Fibroblast of upper back skin (primary cell): Measurements from ENCODE around the gene CBLN3.

Source experiments
- DNase-seq: peaks from one replicate; pipeline ENCODE4 v3.0.0-alpha.2; 2013

CBLN3 gene

DNA sequence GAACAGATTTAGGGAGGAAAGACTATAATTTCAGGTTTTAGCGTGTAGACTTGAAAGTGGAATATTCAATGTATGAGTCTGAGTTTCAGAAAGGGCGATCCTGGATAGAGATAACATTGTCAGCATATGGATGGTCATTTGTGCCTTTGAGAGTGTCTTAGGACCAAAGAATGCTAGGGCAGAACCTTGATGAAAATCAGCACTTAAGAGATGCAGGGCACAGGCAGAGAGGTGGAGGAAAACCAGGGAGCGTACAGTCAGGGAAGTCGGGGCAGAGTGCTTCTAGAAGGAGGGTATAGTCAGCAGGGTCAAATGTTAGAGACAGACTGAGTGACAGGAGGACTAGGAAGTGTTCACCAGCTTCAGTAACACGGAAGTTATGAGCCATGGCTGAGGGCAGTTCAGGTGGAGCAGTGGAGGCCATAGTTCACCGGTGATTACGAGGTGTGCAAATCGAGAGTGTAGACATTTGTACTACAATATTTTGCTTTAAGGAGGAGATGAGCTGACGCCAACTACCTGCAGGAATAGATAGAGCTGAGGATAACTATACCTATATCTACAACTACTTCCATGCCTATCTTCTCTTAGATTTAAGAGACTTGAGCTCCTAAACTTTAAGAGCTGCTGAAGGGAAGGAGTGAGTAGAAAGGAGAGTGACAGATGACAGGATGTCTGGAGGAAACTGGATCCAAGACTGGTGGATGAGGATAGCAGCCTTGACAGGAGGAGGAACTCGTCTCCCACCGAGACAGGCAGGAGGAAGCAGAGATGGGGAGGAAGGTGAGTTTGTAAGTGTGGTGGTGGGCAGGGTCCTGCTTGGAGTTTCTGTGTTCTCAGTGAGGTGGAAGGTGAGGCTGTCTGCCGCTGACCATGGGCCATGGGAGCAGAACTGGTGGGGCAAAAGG, 6.5 kb downstream of the CBLN3 start:
- DNase-seq = no peak

DNA sequence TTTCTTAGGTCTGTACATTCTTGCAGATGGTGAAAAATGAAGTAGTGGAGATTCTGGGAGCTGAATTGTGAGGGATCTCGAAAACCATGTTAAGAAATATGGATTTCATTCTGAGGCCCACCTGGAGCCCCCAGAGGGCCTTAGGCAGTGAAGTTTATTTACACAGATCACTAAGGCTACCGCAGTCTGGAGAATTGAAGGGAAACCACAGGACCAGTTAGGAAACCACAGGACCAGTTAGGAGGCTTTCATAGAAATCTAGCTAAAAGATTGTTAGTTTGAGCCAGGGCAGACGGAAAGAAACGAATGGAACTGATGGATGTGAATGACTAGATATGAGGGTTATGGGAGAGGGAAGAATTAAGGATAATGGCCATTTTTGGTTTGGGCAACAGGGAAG, 7.2 kb downstream of the CBLN3 start:
- no peak for DNase-seq

DNA sequence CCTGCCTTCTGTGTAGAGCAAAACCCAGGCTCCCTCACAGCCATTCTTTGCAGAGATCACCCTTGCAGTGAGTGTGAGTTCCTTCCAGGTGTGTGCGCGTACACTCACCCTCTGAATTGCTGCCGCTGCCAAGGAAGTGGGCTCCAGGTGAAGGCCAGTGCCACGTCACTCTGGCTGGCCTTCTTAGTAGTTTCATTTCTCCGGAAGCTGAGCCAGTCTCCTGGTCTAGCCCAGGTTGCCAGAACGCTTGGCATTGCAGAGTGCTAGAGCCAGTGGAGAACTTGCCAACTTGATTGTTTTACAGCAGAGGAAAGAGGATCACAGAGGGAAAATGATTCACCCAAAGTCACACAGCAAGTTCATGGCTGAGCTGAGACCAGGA, 11.0 kb downstream of the CBLN3 start:
- DNase-seq = no peak

DNA sequence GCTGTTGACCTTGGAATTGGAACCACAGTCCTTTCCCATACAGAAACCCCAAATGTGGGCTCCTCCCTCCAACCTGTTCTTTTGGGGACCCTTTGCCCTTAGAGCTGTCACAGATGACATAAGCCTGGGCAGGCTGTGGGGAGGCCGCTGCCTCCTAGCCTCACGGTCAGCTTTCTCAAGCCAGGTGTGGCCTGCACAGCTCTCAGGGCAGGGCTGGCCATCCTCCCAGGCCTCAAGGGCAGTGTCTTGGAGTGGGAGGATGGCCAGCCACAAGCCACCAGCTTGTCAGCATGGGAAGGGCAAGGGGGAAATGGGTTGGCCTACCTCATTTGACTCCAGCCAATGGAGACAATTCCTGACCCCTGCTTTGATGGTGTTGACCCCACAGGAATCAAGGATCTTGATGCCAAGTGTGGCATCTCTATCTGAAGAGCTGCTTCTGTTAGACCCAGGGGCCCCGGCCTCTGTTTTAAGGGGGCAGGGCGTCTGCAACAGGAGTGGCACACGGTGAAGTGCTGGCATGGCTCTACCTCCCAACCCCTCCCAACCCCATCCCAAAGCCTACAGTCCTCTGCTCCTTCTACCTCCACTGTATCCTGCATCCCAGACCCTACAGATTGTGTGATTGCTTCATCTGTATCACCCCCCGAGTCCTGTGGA, 11.5 kb downstream of the CBLN3 start:
- no peak for DNase-seq

DNA sequence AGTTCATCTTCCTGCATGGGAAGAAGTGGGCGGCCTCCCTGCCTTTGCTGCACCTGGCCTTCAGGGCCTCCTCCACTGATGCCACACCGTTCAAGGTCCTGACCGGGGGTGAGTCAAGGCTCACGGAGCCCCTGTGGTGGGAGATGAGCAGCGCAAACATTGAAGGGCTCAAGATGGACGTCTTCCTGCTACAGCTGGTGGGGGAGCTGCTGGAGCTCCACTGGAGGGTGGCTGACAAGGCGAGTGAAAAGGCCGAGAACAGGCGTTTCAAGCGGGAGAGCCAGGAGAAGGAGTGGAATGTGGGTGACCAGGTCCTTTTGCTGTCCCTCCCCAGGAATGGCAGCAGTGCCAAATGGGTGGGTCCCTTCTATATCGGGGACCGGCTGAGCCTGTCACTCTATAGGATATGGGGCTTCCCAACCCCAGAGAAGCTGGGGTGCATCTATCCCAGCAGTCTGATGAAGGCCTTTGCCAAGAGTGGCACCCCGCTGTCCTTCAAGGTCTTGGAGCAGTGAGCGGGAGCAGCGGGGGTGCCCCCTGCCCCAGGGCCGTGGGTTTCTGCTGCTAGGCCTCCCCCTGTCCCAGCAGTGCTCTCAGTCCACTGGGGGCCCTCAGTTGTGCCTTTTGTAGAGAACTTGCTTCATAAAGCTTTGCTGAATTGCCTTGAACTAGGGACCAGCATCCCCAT, 12.4 kb downstream of the CBLN3 start:
- DNase-seq = no peak

DNA sequence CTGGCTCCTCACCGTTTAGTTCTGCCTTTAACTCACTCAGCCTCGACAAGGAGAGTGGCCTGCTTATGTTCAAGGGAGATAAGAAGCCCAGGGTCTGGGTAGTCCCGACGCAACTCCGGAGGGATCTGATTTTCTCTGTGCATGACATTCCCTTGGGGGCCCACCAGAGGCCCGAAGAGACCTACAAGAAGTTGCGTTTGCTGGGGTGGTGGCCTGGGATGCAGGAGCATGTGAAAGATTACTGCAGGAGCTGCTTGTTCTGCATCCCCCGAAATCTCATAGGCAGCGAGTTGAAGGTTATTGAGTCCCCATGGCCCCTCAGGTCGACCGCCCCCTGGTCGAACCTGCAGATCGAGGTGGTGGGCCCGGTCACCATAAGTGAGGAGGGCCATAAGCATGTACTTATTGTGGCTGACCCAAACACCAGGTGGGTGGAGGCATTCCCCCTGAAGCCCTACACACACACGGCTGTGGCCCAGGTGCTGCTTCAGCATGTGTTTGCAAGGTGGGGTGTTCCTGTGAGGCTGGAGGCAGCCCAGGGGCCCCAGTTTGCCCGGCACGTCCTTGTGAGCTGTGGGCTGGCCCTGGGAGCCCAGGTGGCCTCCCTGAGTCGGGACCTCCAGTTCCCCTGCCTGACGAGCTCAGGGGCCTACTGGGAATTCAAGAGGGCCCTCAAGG, 13.1 kb downstream of the CBLN3 start:
- DNase-seq = no peak

DNA sequence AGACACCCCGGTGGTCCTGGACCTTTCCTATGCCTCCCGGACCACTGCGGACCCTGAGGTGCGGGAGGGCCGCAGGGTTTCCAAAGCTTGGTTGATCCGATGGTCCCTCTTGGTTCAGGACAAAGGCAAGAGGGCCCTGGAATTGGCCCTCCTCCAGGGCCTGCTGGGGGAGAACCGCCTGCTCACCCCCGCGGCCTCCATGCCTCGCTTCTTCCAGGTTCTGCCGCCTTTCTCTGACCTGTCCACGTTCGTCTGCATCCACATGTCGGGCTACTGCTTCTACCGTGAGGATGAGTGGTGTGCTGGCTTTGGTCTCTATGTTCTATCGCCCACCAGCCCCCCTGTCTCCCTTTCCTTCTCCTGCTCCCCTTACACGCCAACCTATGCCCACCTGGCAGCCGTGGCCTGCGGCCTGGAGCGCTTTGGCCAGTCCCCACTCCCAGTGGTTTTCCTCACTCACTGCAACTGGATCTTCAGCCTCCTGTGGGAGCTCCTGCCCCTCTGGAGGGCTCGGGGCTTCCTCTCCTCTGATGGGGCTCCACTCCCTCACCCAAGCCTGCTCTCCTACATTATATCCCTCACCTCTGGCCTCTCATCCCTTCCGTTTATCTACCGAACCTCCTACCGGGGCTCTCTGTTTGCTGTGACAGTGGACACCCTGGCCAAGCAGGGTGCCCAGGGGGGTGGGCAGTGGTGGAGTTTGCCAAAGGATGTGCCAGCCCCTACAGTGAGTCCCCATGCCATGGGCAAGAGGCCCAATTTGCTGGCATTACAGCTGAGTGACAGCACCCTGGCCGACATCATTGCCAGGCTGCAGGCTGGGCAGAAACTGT, 13.8 kb downstream of the CBLN3 start:
- DNase-seq = no peak

DNA sequence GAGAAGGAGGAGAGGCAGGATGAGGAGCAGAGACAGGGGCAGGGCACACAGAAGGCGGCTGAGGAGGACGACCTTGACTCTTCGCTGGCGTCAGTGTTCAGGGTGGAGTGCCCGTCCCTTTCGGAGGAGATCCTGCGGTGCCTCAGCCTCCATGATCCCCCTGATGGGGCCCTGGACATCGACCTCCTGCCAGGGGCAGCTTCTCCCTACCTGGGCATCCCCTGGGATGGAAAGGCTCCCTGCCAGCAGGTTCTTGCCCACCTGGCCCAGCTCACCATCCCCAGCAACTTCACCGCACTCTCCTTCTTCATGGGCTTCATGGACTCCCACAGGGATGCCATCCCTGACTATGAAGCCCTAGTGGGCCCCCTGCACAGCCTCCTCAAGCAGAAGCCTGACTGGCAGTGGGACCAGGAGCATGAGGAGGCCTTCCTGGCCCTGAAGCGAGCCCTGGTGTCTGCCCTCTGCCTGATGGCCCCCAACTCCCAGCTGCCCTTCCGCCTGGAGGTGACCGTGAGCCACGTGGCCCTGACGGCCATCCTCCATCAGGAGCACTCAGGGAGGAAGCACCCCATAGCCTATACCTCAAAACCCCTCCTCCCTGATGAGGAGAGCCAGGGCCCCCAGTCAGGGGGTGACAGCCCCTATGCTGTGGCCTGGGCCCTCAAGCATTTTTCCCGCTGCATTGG, 14.6 kb downstream of the CBLN3 start:
- DNase-seq = no peak

DNA sequence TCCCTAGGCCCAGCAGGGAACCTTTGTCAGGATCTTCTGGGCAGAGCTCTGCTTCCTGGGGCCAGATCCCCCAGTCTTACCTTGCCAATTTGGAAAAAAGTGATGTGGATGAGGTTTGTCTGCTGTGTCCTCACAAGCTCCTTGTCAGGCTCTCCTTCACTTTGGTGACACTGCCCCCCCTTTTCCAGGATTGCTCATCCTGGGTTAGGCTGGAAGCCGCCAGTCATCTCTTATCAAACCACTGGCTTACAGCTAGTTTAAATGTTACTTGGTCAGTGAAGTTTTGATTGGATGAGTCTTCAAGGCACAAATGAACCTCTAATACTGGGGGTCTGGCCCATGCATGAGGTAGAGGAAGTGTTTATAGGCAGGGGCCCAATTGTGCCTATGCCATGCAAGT, 15.4 kb downstream of the CBLN3 start:
- DNase-seq = no peak

DNA sequence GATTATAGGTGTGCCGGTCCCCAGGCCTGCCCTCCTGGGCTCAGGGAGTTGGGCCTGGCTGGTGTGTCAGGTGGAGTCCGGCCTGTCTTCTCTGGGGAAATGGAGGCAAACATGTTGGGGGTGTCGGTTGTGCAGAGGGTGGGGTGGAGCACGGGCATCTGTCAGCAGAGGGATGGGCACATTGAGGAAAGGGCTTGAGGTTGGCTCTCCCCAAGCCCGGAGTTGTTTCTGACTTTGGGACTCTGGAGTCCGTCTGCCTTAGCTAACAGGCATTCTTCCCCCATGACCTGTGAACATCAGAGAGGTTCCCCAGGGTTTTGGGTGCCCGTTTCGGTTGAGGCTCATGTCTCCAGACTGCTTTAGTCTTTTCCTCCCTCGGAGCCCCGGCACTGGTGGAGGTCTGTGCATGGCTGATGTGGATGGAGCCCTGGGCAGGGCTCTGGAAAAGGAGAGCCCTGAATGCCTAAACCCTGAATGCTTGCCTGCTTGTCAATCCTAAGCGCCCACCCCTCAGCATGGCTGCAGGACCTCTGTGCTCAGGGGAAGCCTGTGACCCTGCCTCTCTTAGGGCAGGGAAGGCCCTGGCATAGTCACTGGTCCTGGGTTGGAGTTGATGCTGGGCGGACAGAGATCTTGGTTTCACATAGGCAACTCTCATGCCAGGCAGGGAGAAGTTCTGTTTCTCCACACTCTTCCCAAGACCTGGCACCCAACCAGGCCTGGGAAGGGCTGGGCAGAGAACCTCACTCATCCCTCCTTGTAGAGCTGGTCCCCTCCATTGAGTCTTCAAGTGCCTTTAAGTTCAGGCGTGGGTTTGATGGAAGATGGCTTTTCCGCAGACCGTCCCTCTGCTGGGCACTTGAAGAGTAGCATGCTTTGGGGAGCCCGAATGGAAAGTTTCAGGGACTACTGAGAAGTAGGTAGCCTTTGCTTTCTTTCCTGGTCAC, 17.8 kb downstream of the CBLN3 start:
- peak; percentile 51 for DNase-seq

DNA sequence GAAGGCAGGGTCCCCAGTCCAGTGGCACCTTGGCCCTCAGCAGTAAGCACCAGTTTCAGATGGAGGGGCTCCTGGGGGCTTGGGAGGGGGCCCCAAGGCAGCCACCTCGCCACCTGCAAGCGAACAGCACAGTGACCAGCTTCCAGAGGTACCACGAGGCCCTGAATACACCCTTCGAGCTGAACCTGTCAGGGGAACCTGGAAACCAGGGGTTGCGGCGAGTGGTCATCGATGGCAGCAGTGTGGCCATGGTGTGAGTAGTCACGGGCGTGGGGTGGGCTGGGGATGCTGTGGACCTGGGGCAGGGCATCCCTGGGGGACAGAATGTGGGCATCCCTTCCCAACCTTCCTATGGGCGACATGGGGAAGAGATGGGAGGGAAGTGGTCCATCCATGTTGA, 19.5 kb downstream of the CBLN3 start:
- DNase-seq = no peak

DNA sequence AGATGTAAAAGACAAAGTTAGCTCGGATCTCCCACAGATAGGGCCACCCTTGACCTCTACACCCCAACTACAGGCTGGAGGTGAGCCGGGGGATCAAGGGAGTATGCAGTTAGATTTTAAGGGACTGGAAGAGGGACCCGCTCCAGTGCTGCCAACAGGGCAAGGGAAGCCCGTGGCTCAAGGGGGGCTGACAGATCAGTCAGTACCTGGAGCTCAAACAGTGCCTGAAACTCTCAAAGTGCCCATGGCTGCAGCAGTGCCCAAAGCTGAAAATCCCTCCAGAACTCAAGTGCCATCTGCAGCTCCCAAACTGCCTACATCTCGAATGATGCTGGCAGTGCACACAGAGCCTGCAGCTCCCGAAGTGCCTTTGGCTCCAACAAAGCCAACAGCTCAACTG, 20.3 kb downstream of the CBLN3 start:
- no peak for DNase-seq

DNA sequence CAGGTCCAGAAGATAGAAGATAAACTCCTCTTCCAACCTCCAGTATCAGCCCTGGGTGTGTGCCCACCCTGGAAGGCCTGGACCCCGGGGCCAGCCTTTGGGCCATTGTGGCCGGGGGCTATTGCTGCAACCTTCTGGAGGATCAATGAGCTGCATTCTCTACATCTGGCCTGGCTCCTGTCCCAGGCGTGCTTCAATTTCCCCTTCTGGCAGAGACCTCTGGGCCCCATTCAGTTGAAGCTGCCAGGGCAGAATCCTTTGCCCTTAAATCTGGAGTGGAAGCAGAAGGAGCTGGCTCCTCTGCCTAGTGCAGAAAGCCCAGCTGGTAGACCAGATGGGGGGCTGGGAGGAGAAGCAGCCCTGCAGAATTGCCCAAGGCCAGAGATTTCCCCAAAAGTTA, 20.7 kb downstream of the CBLN3 start:
- DNase-seq = no peak

DNA sequence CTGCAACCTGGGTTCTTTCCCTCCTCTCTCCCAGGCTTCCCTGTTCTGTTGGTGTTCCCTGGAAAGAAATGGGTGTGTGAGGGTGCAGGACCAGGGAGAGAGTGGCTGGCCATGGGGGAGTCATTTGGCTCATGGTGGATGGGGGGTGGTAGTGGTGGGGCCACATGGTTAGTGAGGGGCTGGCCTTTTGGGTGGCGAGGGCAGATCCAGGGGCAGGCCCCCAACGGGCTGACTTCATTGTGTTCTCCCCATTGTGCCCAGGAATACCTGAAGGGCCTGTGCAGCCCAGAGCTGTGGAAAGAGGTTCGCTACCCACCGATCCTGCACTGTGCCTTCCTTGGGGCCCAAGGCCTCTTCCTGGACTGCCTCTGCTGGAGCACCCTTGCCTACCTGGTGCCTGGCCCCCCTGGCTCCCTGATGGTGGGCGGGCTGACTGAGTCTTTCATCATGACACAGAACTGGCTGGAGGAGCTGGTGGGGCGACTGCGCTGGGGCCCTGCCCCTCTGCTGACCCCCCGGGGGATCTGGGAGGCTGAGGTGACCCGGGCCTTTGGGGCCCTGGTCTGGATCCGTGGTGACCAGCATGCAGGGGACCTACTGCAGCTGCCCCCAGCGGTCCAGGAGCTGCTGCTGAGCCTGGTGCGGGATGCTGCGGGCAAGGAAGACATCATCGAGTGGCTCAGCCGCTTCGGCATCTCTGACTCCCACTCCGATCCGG, 21.7 kb downstream of the CBLN3 start:
- DNase-seq = no peak

DNA sequence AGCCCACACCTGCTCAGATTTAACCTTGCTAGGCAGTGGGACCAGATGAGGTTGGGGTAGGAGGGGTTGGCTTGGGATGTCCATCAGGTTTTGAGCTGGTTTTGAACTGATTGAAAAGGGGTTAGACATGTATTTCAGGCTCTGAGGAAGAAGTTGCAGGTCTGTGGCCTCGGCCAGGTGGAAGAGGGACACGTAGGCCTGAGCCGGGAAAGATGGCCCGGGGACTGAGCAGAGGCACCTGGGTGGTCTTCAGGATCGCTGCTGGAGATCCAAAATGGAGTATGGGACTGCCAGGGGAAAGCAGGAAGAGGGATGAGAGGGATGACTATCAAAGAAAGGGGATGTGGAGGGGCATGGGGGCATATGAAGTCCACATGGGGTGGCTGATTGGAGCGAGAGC, 23.1 kb downstream of the CBLN3 start:
- no peak for DNase-seq

DNA sequence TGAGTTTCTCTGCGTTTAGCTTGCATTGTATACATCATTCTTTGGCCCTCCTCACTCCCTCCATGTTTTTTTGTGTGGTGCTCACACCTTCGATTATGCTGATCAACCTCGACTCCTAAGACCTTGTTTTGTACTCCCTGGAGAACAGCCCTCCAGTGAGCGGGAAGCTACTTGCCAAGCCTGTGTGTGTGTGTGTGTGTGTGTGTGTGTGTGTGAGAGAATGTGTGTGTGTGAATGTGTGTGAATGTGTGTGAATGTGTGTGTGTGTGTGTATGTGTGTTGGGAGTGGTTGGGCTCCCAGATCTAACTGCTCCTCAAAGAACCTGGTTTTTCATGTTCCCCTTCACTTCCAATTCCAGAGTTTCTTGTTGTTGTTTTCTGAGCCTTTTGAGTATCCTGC, 24.7 kb downstream of the CBLN3 start:
- no peak for DNase-seq

DNA sequence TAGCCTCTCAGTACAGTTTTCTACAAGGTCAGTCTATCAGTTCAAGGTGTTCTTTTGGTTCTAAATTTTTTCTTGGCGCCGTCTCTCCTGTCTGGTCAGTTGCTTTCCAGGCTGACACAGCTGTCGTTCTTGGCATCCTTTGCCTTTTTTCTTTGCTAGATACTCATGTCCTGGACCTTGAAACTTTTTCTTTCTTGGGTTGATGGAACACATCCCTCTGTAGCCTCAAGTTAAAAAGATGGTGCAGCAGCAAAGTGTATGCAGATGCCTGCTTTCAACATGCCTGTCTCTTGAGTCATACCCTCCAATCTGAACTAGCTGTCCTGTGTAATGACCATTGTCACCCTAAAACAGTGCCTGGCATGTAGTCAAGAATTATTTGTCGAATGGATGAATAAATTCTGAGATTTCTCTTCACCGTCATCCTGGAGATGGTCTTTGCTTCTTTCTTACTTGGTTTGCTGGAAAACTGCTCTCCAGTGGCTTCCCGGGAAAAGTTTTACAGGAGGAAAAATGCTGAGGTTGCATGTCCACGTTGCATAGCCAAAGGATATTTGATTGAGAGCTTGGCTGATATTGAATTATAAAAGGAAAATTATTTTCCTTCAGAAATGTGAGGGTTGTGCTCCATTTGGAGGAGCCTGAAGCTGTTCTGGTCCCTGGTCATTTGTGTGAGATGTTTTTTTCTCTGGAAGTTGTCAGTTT, 26.0 kb downstream of the CBLN3 start:
- DNase-seq = no peak

DNA sequence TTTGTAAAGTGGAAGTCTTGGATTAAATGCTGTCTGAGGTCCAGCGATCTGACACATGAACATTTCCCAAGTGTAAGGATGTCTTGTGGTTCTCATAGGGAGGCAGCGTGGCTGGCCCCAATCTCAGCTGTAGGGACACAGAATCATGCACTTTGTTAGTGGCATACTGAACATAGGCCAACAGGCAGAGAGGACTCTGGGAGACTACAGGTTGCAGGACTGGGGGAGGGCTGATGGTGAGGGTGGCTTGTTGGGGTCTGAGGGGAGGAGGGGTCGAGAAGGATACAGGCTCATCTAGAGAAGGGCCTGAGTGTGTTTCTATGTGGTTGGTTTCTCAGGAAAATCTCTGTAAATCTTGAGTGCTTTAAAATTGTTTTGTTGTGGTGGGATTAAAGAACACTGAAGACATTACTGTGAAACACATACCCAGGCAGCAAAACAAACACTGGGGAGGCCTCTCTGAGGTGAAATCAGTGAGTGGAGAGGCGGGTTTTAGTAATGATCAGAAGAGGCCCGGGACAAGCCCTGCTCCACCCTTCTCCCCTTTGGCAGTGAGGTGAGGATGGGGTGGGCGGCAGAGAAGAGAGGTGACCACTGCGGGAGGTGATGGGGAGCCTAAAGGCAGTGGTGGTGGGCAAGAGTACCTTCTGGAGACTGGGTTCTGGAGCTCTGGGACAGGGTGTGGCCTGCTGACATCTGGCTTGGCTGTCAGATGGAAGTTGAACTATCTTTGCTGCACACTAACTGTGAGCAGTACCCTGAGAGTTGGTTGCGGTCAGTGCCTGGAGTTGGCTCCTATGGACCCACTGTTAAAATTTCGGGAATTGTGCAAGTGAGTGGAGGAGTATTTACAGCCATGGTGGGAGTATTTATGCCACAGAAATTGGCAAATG, 27.4 kb downstream of the CBLN3 start:
- no peak for DNase-seq
